GM18858 (cell line): ENCODE measurements around the gene ELL.

Source experiments
- ATAC-seq: cut with Tn5 transposase; IDR thresholded peaks from one replicate; pipeline ENCODE4 v1.9.1; 2021; ENCODE audit not compliant: unreplicated experiment

ELL gene

GRCh38 chr19:18424890-18425514 lies 96.9 kb downstream of the ELL start:
- no peak for ATAC-seq

- no peak for ATAC-seq
Observed at GRCh38 chr19:18424122-18424889, 97.6 kb downstream of the ELL start.

GRCh38 chr19:18423258-18424020 lies 98.4 kb downstream of the ELL start:
- no peak for ATAC-seq

- no peak for ATAC-seq
Observed at GRCh38 chr19:18422530-18423191, 99.2 kb downstream of the ELL start.

- ATAC-seq = no peak
Observed at GRCh38 chr19:18421371-18421959, 100.4 kb downstream of the ELL start.

- no peak for ATAC-seq
Observed at GRCh38 chr19:18420930-18421329, 100.9 kb downstream of the ELL start.

GRCh38 chr19:18419699-18420460 lies 102.0 kb downstream of the ELL start:
- no peak for ATAC-seq

GRCh38 chr19:18419195-18419698 lies 102.6 kb downstream of the ELL start, which contains the start of gene SSBP4:
Gene SSBP4 (plus strand): TSS chr19:18419398. CDS start chr19:18419649, 251 bp downstream.
- ATAC-seq = no peak

- ATAC-seq = no peak
Observed at GRCh38 chr19:18418483-18419194, 103.2 kb downstream of the ELL start.

GRCh38 chr19:18418029-18418482 lies 103.8 kb downstream of the ELL start:
- ATAC-seq = no peak

GRCh38 chr19:18417250-18418028 lies 104.4 kb downstream of the ELL start:
- no peak for ATAC-seq

- no peak for ATAC-seq
Observed at GRCh38 chr19:18416778-18417249, 105.1 kb downstream of the ELL start.

- no peak for ATAC-seq
Observed at GRCh38 chr19:18415178-18415867, 106.5 kb downstream of the ELL start.

GRCh38 chr19:18414504-18415177 lies 107.2 kb downstream of the ELL start:
- ATAC-seq = no peak

GRCh38 chr19:18412610-18413239 lies 109.1 kb downstream of the ELL start:
- no peak for ATAC-seq

- ATAC-seq = no peak
Observed at GRCh38 chr19:18408053-18408476, 113.8 kb downstream of the ELL start.

GRCh38 chr19:18406749-18407148 lies 115.1 kb downstream of the ELL start:
- ATAC-seq = no peak
